Right atrium auricular region (tissue), 2 donors: ENCODE data around the gene CD33. TPM values are rescaled to one million over a fixed set of nuclear protein-coding genes. Genes with fewer than 3 reads are reported as not detected.

Source experiments
- DNase-seq: peaks from one replicate; pipeline ENCODE4 v3.0.0-alpha.2; 2019; ENCODE audit warnings: low spot score
- H3K27ac ChIP-seq, 2 donors: fragments of 200-600 bp; sonication (generic); 1 replicate in 1 of 2; 2 replicates in 1 of 2; pipeline ENCODE4 v1.5.1; 2016 to 2019
- H3K27me3 ChIP-seq, 2 donors: fragments of 200-600 bp; sonication (generic); one replicate each; pipeline versions ENCODE4 v1.5.1 to v1.6.0; 2017 to 2019
- H3K36me3 ChIP-seq: fragments of 200-600 bp; sonication (generic); one replicate; pipeline ENCODE4 v1.5.1; 2016
- H3K4me1 ChIP-seq, 2 donors: fragments of 200-600 bp; sonication (generic); one replicate each; pipeline versions ENCODE4 v1.5.1 to v1.6.0; 2017 to 2019
- H3K4me3 ChIP-seq, 2 donors: fragments of 200-600 bp; sonication (generic); 1 replicate in 1 of 2; 2 replicates in 1 of 2; pipeline ENCODE4 v1.5.1; 2017 to 2019; ENCODE audit warnings: mild to moderate bottlenecking in 1 of 2, moderate library complexity in 1 of 2
- H3K9me3 ChIP-seq, 2 donors: fragments of 200-600 bp; sonication (generic); one replicate each; pipeline ENCODE4 v1.5.1; 2019
- CTCF ChIP-seq, 2 donors: fragments of 200-600 bp; sonication (generic); IDR thresholded peaks; one replicate each; pipeline ENCODE4 v1.5.1; 2019; ENCODE audit warnings: antibody characterized with exemption in 2 of 2
- total RNA-seq, 2 donors: library from RNA; depleted of rRNA; stranded (reverse); fragments of >200 nt; gene quantifications; one replicate each; pipeline ENCODE4 v1.1.0, GENCODE V29; 2016

CD33 gene
- total RNA-seq, 2 donors from 2014 or later: 2.3 to 4.2 TPM

GRCh38 chr19:51185868-51186215 is 39.0 kb upstream of the CD33 start:
- no peaks in the 10 kb centered on the region for H3K27me3 ChIP-seq
- H3K4me1 ChIP-seq: no peaks in the 10 kb centered on the region
- no peaks in the 10 kb centered on the region for H3K9me3 ChIP-seq
- no peak for TF ChIP-seq CTCF (IDR thresholded peaks at IDR 0.05)
- H3K27ac ChIP-seq: no peak overlapping the region
- H3K4me3 ChIP-seq: no peak overlapping the region
- H3K36me3 ChIP-seq: no peaks in the 10 kb centered on the region
- DNase-seq: no peak

GRCh38 chr19:51186323-51186722 is 38.6 kb upstream of the CD33 start:
- no peaks in the 10 kb centered on the region for H3K27me3 ChIP-seq

GRCh38 chr19:51187395-51188226 is 37.3 kb upstream of the CD33 start:
- no peaks in the 10 kb centered on the region for H3K36me3 ChIP-seq
- H3K27me3 ChIP-seq: no peaks in the 10 kb centered on the region
- no peak for DNase-seq
- H3K4me1 ChIP-seq: no peaks in the 10 kb centered on the region
- no peaks in the 10 kb centered on the region for H3K9me3 ChIP-seq
- no peak for TF ChIP-seq CTCF (IDR thresholded peaks at IDR 0.05)
- no peak overlapping the region for H3K27ac ChIP-seq
- H3K4me3 ChIP-seq: no peak overlapping the region

More at GRCh38 chr19:51186323-51186722, 38.6 kb upstream of the CD33 start:
- TF ChIP-seq CTCF (IDR thresholded peaks at IDR 0.05): no peak
- no peaks in the 10 kb centered on the region for H3K9me3 ChIP-seq
- no peak overlapping the region for H3K27ac ChIP-seq
- no peaks in the 10 kb centered on the region for H3K4me1 ChIP-seq
- H3K4me3 ChIP-seq: no peak overlapping the region
- no peak for DNase-seq
- no peaks in the 10 kb centered on the region for H3K36me3 ChIP-seq

- no peak for DNase-seq
- Histone ChIP-seq H3K9me3 (no peaks in the 10 kb centered on the region), H3K4me3 (no peak overlapping the region), H3K4me1 (no peaks in the 10 kb centered on the region), H3K27ac (no peak overlapping the region), H3K27me3 (no peaks in the 10 kb centered on the region), H3K36me3 (no peaks in the 10 kb centered on the region)
- no peak for TF ChIP-seq CTCF (IDR thresholded peaks at IDR 0.05)
Observed at GRCh38 chr19:51188227-51188559, 36.7 kb upstream of the CD33 start.

GRCh38 chr19:51192689-51193088 is 32.2 kb upstream of the CD33 start:
- Histone ChIP-seq H3K4me3 (no peak overlapping the region), H3K4me1 (no peaks in the 10 kb centered on the region), H3K27ac (no peak overlapping the region), H3K9me3 (no peaks in the 10 kb centered on the region), H3K27me3 (no peaks in the 10 kb centered on the region), H3K36me3 (no peaks in the 10 kb centered on the region)
- DNase-seq: no peak
- TF ChIP-seq CTCF (IDR thresholded peaks at IDR 0.05): no peak
